ENCODE data around the gene SWSAP1. TPM values are rescaled to one million over a fixed set of nuclear protein-coding genes. Genes with fewer than 3 reads are reported as not detected.

SWSAP1 gene
- total RNA-seq, 1 donor from 2014 or later: 1.5 TPM

DNA sequence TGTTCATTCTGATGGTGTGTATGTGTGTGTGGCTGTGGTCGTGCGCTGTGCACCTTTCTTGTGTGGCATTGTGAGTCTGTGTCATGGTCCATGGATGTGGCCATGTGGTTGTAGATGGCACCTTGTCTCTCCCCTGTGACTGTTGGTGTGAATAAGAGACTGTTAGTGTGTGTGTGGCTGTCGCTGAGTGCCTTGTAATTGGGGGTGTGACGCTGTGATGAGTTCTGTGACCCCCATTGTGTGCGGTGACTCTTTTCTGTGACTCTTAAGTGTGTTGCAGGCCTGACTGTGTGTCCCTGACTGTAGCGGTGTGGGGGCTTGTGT lies 18.4 kb upstream of the SWSAP1 start:
- Histone ChIP-seq H3K9me3 (no peaks in the 10 kb centered on the region), H3K27me3 (no peaks in the 10 kb centered on the region), H3K4me3 (peak overlapping the region; percentile 70 to 76), H3K36me3 (no peaks in the 10 kb centered on the region), H3K27ac (peak overlapping the region; percentile 76), H3K4me1 (peaks cover 27% of the 10 kb centered on the region)
- TF ChIP-seq POLR2AphosphoS5 (IDR thresholded peaks at IDR 0.05; ENCODE audit: insufficient read depth in 1 of 2, low read depth in 1 of 2) (no peak), POLR2A (IDR thresholded peaks at IDR 0.05) (no peak)
- TF ChIP-seq, protein P1, sequence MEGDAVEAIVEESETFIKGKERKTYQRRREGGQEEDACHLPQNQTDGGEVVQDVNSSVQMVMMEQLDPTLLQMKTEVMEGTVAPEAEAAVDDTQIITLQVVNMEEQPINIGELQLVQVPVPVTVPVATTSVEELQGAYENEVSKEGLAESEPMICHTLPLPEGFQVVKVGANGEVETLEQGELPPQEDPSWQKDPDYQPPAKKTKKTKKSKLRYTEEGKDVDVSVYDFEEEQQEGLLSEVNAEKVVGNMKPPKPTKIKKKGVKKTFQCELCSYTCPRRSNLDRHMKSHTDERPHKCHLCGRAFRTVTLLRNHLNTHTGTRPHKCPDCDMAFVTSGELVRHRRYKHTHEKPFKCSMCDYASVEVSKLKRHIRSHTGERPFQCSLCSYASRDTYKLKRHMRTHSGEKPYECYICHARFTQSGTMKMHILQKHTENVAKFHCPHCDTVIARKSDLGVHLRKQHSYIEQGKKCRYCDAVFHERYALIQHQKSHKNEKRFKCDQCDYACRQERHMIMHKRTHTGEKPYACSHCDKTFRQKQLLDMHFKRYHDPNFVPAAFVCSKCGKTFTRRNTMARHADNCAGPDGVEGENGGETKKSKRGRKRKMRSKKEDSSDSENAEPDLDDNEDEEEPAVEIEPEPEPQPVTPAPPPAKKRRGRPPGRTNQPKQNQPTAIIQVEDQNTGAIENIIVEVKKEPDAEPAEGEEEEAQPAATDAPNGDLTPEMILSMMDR (IDR thresholded peaks at IDR 0.05): no peak
- intact Hi-C loops (cut with DNase I): no loop called here
- DNase-seq (ENCODE audit: extremely low spot score in 2 of 2): no peak

DNA sequence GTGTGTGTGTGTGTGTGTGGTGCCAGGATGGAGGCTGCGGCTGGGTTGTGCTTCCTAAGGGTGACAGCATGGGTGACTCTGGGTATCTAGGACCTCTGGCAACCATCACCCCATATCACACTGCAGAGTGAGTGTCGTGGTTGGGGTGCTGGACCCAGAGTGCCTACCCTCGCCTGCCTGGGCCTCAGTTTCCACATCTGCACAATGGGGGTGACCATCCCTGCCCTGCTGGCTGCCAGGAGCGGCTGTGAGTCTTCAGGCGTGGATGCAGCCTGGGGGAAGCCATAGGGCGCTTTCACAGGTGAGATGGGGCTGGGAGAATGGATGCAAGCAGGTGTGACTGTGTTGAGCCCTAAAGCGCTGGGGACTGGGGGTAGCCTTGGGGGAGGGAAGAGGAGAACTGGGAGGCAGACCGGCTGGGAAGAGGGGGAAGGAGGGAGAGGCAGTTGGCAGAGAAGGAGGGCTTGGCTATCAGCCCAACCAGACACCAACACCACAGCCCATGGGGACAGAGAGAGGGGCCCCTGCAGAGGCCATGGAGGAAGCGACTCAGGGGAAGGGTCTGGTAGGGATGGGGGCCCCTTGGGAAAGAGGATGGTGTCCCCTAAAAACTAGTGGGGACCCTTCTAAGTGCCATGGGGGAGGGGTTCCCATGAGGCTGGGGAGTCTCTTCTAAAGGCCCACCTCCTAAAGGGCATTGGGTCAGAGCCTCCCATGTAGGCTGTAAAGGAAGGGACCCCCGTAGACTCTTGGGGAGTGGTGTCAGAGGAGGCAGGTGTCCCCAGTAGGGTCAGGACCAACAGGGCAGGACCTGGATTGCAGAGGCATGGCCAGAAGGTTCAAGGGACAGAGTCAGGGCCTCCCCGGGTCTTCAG lies 17.6 kb upstream of the SWSAP1 start:
- no peak overlapping the region for H3K4me3 ChIP-seq
- no peaks in the 10 kb centered on the region for H3K9me3 ChIP-seq
- H3K27ac ChIP-seq: no peak overlapping the region
- no peaks in the 10 kb centered on the region for H3K36me3 ChIP-seq
- H3K4me1 ChIP-seq: peaks cover 32% of the 10 kb centered on the region
- intact Hi-C loops (cut with DNase I): no loop called here
- TF ChIP-seq POLR2A (IDR thresholded peaks at IDR 0.05) (no peak), POLR2AphosphoS5 (IDR thresholded peaks at IDR 0.05; ENCODE audit: insufficient read depth in 1 of 2, low read depth in 1 of 2) (no peak)
- TF ChIP-seq, protein P1 (IDR thresholded peaks at IDR 0.05): no peak
- DNase-seq (ENCODE audit: extremely low spot score in 2 of 2): no peak
- no peaks in the 10 kb centered on the region for H3K27me3 ChIP-seq

DNA sequence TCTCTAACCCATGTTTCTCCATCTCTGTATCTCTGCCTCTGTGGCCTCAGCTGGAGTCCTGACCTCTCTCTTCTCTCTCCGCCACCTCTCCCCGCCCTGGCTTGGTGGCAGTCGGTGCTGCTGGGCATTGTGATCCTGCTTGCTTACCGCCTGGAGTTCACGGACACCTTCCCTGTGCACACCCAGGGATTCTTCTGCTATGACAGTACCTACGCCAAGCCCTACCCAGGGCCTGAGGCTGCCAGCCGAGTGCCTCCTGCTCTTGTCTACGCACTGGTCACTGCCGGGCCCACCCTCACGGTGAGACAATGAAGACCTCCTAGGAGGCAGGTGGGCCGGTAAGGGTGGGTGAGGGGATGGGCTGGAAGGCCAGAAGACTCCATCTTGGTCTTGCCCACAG lies 15.0 kb upstream of the SWSAP1 start:
- H3K27me3 ChIP-seq: no peaks in the 10 kb centered on the region
- H3K9me3 ChIP-seq: no peaks in the 10 kb centered on the region
- TF ChIP-seq, protein P1 (IDR thresholded peaks at IDR 0.05): no peak
- TF ChIP-seq POLR2A (IDR thresholded peaks at IDR 0.05) (no peak), POLR2AphosphoS5 (IDR thresholded peaks at IDR 0.05; ENCODE audit: insufficient read depth in 1 of 2, low read depth in 1 of 2) (no peak)
- intact Hi-C loops (cut with DNase I): no loop called here
- DNase-seq (ENCODE audit: extremely low spot score in 2 of 2): no peak
- H3K4me3 ChIP-seq: no peak overlapping the region
- H3K4me1 ChIP-seq: peaks cover 32% of the 10 kb centered on the region
- peaks cover 0 to 5% of the 10 kb centered on the region in 2 donors for H3K36me3 ChIP-seq
- no peak overlapping the region for H3K27ac ChIP-seq

DNA sequence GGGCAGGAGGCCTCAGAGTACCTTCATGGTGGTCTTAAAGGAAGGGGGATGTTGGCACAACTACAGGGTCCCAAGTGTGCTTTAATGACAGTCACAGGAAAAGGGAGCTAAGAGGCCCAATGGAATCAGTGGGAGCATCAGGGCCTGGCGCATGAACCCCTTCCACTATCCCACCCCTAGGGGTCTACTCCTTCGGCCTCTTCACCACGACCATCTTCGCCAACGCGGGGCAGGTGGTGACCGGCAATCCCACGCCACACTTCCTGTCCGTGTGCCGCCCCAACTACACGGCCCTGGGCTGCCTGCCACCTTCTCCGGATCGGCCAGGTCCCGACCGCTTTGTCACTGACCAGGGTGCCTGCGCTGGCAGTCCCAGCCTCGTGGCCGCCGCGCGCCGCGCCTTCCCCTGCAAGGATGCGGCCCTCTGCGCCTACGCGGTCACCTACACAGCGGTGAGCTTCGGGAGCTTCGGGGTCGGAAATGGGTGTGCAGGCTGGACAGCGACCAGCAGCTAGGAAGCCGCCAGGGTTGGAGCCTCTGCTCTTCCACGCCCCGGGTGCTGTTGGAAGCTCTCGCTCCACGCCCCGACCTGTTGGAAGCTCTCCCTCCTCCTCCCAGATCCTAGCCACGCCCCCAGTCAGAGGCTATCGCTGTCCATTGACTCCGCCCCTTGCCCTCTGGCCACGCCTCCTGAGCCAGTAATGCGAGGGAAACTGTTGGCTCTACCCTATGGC lies 13.3 kb upstream of the SWSAP1 start:
- DNase-seq (ENCODE audit: extremely low spot score in 2 of 2): no peak
- no peak for TF ChIP-seq POLR2AphosphoS5 (IDR thresholded peaks at IDR 0.05; ENCODE audit: insufficient read depth in 1 of 2, low read depth in 1 of 2)
- no peak for TF ChIP-seq POLR2A (IDR thresholded peaks at IDR 0.05)
- TF ChIP-seq, protein P1 (IDR thresholded peaks at IDR 0.05): no peak
- no peaks in the 10 kb centered on the region for H3K9me3 ChIP-seq
- no peaks in the 10 kb centered on the region for H3K27me3 ChIP-seq
- intact Hi-C loops (cut with DNase I): no loop called here
- no peak overlapping the region for H3K4me3 ChIP-seq
- peaks cover 0 to 5% of the 10 kb centered on the region in 2 donors for H3K36me3 ChIP-seq
- peaks cover 19% of the 10 kb centered on the region for H3K4me1 ChIP-seq
- no peak overlapping the region for H3K27ac ChIP-seq
